Kidney capillary endothelial cell (primary cell): Measurements from ENCODE around the gene USP53.
"Not testable (repeated sequence)": the region's sequence is repeated elsewhere in the genome, so short reads cannot be mapped to it uniquely, and the experiment has no call there.

Experiments used
- DNase-seq: peaks from one replicate; pipeline ENCODE4 v3.0.0-alpha.2; 2018; ENCODE audit warnings: low spot score

Gene USP53

DNA sequence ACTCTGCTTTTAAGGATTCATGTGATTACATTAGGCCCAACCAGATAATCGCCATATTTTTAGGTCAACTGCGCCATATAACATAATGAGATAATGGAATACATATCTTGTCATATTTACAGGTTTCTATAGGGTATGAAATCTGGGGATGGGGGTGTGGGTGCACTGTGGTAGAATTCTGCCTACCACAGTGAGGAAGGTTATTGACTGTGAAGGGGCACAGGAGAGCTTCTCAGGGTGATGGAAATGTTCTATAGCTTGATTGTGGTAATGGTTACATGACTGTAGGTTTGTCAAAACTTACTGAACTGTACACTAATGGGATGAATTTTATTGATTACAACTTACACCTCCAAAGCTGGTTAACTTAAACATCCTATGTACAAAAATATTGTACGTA lies 15.9 kb downstream of the USP53 start:
- DNase-seq = no peak

GRCh38 chr4:119229908-119230687 lies 17.6 kb downstream of the USP53 start:
- DNase-seq = no peak

- no peak for DNase-seq
Measured at GRCh38 chr4:119231491-119231890, 19.0 kb downstream of the USP53 start.

- no peak for DNase-seq
Measured at GRCh38 chr4:119232286-119232685, 19.8 kb downstream of the USP53 start.

DNA sequence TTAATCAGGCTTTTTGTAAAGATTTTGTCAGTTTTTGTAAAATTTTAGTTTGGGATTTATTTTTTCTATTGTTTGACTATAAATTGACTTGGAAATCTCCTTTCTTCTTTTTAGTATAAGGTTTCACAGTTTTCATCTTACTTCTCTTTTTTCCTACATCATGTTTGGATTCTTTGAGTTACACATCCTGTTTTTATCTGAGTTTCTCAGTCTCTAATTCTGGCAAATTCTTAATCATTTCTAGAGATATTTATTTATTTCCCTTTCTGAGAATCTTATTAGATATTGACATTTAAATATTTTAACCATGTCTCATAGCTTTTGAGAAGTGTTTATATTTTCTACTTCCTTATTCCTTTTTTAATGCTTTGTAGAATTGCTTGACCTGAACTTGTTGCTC lies 20.7 kb downstream of the USP53 start:
- no peak for DNase-seq

- DNase-seq = no peak
Measured at GRCh38 chr4:119233750-119234149, 21.2 kb downstream of the USP53 start.

DNA sequence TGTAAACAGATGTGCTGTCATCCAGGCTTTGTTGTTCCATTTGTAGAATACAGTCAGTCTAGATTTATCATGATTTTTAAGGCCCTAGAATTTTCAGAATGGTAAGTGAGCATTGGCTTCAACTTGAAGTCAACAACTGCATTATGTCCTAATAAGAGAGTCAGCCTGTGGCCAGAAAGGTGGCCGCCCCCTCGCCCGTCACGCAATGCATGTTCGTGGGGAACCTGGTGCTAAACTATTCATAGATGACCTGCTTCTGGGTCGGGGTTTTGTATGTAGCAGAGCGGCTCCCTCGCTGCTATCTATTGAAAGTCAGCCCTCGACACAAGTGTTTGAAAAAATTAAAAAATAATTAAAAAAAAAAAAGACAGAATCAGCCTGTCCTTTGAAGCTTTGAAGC lies 24.7 kb downstream of the USP53 start:
- no peak for DNase-seq

DNA sequence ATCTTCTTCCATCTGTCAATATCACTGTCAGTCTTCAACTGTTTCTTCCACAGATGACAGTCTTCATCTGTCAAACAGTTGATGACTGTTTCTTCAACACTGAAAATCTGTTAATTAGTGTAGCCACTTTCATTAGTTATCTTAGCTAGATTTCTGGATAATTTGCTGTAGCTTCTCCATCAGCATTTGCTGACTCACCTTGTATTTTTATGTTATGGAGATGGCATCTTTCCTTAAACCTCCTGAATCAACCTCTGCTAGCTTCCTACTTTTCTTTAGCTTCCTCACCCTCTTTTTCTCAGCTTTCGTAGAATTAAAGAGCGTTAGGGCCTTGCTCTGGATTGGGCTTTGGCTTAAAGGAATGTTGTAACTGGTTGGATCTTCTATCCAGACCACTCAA lies 25.1 kb downstream of the USP53 start:
- DNase-seq = no peak

GRCh38 chr4:119238068-119238722 lies 25.7 kb downstream of the USP53 start:
- DNase-seq = peak; percentile 40

DNA sequence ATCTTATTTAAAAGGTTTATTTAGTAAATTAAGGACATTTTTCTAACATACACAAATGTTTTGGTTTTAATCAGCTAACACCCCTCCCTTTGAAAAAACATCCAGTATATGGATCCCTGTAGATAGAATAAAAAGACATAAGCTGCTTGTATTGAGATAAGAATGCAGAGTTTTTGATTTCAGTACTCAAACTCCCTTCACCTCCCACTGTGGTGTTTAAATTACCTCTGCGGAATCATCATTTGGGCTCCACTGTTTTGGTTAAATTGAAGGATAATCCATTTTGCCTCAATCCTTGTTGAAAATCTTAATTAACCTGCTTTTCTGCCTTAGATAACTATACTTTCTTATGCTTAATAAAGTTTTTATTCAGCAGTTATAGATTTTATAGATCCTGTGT lies 27.6 kb downstream of the USP53 start:
- no peak for DNase-seq

DNA sequence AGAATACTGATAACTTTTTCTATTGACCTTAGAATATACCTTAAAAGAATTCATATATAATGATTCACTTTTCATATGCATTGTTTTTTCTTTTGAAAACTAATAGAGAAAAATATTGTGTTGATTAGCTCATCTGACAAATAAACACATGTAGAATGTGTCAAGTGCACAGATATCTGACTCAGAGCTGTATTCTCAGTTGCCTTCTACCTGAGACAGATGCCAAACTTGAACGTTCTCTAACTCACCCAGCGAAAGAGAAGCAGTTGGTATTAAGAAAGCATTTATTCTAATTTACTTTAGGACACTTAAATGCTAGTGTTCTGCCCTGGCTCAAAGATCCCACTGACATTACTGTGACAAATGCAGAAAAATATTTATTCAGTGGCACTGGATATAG lies 28.1 kb downstream of the USP53 start:
- DNase-seq = no peak

GRCh38 chr4:119242417-119242816 lies 29.9 kb downstream of the USP53 start:
- DNase-seq = no peak

DNA sequence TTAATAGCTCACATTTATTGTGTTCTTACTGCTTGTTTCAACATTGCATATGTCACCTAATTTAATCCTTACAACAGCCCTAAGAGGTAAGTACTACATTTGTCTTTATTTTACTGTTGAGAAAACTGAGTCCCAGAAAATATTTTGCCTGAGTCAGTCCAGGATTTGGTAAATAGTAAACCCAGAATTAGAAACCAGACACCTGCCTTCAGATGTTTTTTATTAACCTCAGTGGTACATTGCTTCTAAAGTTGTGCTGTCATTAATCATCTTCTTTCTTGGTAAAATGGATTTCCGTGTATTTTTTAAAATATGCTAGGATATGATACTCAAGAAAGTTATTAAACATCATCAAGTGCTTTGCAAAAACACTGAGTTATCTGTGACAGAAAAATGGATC lies 31.4 kb downstream of the USP53 start:
- no peak for DNase-seq

DNA sequence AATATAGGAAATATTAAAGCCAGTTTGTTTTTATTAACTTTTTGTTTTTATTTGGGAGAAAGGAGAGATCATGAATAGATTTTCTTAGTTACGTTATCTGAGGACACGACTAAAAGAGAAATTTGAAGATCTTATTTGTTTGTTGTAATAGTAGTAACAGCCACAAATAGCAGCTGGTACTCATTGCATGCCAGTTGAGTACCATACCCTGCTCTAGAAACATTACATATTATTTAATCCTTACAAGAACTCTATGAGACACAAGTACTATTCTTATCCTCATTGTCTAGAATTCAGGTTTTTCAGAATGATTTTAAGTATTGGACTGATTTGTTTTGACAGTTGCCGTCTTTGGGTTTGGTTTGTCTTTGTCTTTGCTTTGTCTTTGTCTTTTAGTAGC lies 31.8 kb downstream of the USP53 start:
- no peak for DNase-seq

- DNase-seq = no peak
Measured at GRCh38 chr4:119244832-119245231, 32.3 kb downstream of the USP53 start.

GRCh38 chr4:119246177-119246733 lies 33.7 kb downstream of the USP53 start:
- no peak for DNase-seq

- not testable (repeated sequence) for DNase-seq
Measured at GRCh38 chr4:119251037-119251436, 38.5 kb downstream of the USP53 start.

DNA sequence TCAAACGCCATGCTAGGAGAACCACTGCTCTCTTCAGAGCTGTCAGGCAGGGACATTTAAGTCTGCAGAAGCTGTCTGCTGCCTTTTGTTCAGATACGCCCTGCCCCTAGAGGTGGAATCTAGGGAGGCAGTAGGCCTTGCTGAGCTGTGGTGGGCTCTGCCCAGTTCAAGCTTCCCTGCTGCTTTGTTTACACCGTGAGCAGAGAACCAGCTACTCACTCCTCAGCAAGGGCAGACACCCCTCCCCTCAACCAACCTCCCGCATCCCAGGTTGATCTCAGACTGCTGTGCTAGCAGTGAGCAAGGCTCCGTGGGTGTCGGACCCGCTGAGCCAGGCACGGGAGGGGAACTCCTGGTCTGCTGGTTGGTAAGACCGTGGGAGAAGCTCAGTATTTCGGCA lies 42.7 kb downstream of the USP53 start:
- DNase-seq = not testable (repeated sequence)

GRCh38 chr4:119260528-119260927 lies 48.0 kb downstream of the USP53 start:
- no peak for DNase-seq

GRCh38 chr4:119261986-119262385 lies 49.5 kb downstream of the USP53 start:
- DNase-seq = no peak

DNA sequence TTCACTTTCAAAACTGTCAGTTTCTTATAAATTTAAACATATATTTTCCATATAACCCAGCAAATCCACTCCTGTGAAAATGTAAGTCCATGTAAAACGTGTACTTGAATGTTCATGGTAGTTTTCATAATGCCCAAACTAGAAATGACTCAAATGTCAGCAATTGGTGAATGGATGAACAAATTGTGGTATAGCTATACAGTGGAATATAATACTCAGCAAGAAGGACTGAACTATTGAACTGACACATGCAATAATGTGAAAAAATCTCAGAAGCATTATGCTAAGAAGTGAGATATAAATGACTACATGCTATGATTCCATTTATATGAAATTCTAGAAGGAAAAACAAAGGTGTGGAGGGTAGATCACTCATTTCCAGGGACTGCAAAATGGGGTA lies 52.2 kb downstream of the USP53 start:
- DNase-seq = no peak

DNA sequence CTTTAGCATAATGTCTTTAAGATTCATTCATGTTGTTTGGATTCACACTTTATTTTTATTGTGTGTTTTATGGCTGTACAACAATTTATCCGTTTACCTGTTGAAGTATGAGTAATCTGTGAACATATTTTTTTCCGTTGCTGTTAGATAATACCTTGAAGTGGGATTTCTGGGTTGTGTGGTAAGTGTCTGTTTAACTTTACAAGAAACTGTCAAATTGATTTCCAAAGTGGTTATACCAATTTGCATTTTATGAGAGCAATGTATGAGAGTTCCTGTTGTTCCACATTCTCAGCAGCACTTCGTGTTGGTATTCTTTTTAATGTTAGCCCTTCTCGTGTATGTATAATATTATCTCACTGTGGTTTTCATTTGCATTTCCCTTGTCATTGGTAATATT lies 53.6 kb downstream of the USP53 start:
- DNase-seq = no peak

DNA sequence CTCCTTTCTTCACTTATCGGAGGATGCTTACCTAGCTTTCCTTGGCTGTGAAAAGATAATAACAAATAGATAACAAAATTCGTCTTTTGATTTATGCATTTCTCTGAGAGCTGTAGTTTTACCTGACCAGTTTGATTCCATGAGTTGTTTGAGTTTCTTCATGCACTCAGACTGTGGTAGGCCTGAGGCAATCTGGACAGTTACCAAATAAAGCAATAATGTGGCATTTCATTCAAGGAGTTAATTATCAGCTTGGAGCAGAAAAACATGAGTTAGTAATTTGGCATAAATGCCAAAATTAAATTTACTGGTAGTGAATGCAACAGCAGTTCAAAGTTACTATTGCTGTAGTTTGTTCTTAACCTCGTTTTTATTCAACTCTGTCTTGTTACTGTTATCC lies 56.0 kb downstream of the USP53 start:
- DNase-seq = no peak
